Measurements from ENCODE around the gene CDH18. TPM values are rescaled to one million over a fixed set of nuclear protein-coding genes. Genes with fewer than 3 reads are reported as not detected.

CDH18 gene
- polyA plus RNA-seq, 10 donors: 6.2 to 16.4 (median 9.9) TPM

- DNase-seq: no peak
Observed at GRCh38 chr5:19733612-19734495, 254.1 kb downstream of the CDH18 start.

- no peak for DNase-seq
Observed at GRCh38 chr5:19728571-19728970, 259.4 kb downstream of the CDH18 start.

GRCh38 chr5:19719109-19719508, 268.9 kb downstream of the CDH18 start:
- DNase-seq: no peak

GRCh38 chr5:19713740-19714139, 274.3 kb downstream of the CDH18 start:
- DNase-seq: no peak

- no peak for DNase-seq
Observed at GRCh38 chr5:19709403-19709802, 278.6 kb downstream of the CDH18 start.

GRCh38 chr5:19706776-19707175, 281.2 kb downstream of the CDH18 start:
- no peak for DNase-seq

- DNase-seq: no peak
Observed at GRCh38 chr5:19701731-19702130, 286.3 kb downstream of the CDH18 start.

GRCh38 chr5:19694949-19695611, 292.9 kb downstream of the CDH18 start:
- no peak for DNase-seq

GRCh38 chr5:19690978-19691377, 297.0 kb downstream of the CDH18 start:
- no peak for DNase-seq

GRCh38 chr5:19685473-19685872, 302.5 kb downstream of the CDH18 start:
- DNase-seq: no peak

- peak in 1 of 3 donors; percentile 22 for DNase-seq
Observed at GRCh38 chr5:19676895-19677294, 311.1 kb downstream of the CDH18 start.

GRCh38 chr5:19660679-19661078, 327.3 kb downstream of the CDH18 start:
- peak in 2 of 3 donors; percentile 10 to 34 for DNase-seq

GRCh38 chr5:19655627-19656026, 332.4 kb downstream of the CDH18 start:
- DNase-seq: no peak

- DNase-seq: no peak
Observed at GRCh38 chr5:19638461-19638860, 349.5 kb downstream of the CDH18 start.

- DNase-seq: peak in 1 of 3 donors; percentile 1
Observed at GRCh38 chr5:19630876-19631275, 357.1 kb downstream of the CDH18 start.

GRCh38 chr5:19626211-19626610, 361.8 kb downstream of the CDH18 start:
- peak; percentile 5 to 28 (median 13) for DNase-seq

- DNase-seq: peak in 1 of 3 donors; percentile 2
Observed at GRCh38 chr5:19625562-19625961, 362.4 kb downstream of the CDH18 start.

GRCh38 chr5:19619571-19619970, 368.4 kb downstream of the CDH18 start:
- no peak for DNase-seq

- DNase-seq: peak in 1 of 3 donors; percentile 6
Observed at GRCh38 chr5:19616701-19617215, 371.2 kb downstream of the CDH18 start.

GRCh38 chr5:19615661-19616060, 372.3 kb downstream of the CDH18 start:
- DNase-seq: peak in 1 of 3 donors; percentile 1

GRCh38 chr5:19615071-19615470, 372.9 kb downstream of the CDH18 start:
- DNase-seq: peak; percentile 3 to 47 (median 40)

GRCh38 chr5:19608444-19609002, 379.5 kb downstream of the CDH18 start:
- peak; percentile 12 to 56 (median 35) for DNase-seq
